Measurements from ENCODE around the gene MCCC1. TPM values are rescaled to one million over a fixed set of nuclear protein-coding genes. Genes with fewer than 3 reads are reported as not detected.
"Not testable (repeated sequence)": the region's sequence is repeated elsewhere in the genome, so short reads cannot be mapped to it uniquely, and the experiment has no call there.

The MCCC1 gene
- total RNA-seq = 20.7 and 22.3 TPM in 2 replicates

GRCh38 chr3:183099026-183099837, at the start of gene MCCC1:
Gene MCCC1 (minus strand): TSS chr3:183099496. CDS start chr3:183099440, 56 bp downstream.
- intact Hi-C loops (cut with micrococcal nuclease) = loop anchor here (1.0 to 5.0 kb wide), 5 partner anchors 63 to 537 kb away; partner anchors contain the start of genes DCUN1D1 and LAMP3

GRCh38 chr3:183148056-183148455, 48.8 kb upstream of the MCCC1 start:
- intact Hi-C loops (cut with micrococcal nuclease) = no loop called here

- intact Hi-C loops (cut with micrococcal nuclease) = no loop called here
These were observed 45.1 kb upstream of the MCCC1 start for GRCh38 chr3:183144363-183144762.

GRCh38 chr3:183142199-183142598, 42.9 kb upstream of the MCCC1 start:
- intact Hi-C loops (cut with micrococcal nuclease) = no loop called here

GRCh38 chr3:183134844-183135243, 35.5 kb upstream of the MCCC1 start:
- intact Hi-C loops (cut with micrococcal nuclease) = no loop called here

GRCh38 chr3:183132409-183132808, 33.1 kb upstream of the MCCC1 start:
- intact Hi-C loops (cut with micrococcal nuclease) = no loop called here

GRCh38 chr3:183131735-183132134, 32.4 kb upstream of the MCCC1 start:
- intact Hi-C loops (cut with micrococcal nuclease) = no loop called here

GRCh38 chr3:183131186-183131725, 32.0 kb upstream of the MCCC1 start:
- intact Hi-C loops (cut with micrococcal nuclease) = no loop called here

- intact Hi-C loops (cut with micrococcal nuclease) = no loop called here
These were observed 29.9 kb upstream of the MCCC1 start for GRCh38 chr3:183129243-183129642.

- intact Hi-C loops (cut with micrococcal nuclease) = no loop called here
These were observed 29.4 kb upstream of the MCCC1 start for GRCh38 chr3:183128709-183129108.

- intact Hi-C loops (cut with micrococcal nuclease) = loop anchor here (2.0 kb wide), 2 partner anchors 55 to 643 kb away; no protein-coding TSS in a partner anchor
These were observed 24.6 kb upstream of the MCCC1 start for GRCh38 chr3:183123891-183124290.

GRCh38 chr3:183122257-183122932, 23.1 kb upstream of the MCCC1 start:
- intact Hi-C loops (cut with micrococcal nuclease) = loop anchor here (1.0 to 2.0 kb wide), 5 partner anchors 40 to 644 kb away; partner anchors contain the start of gene LAMP3

- intact Hi-C loops (cut with micrococcal nuclease) = no loop called here
These were observed 21.4 kb upstream of the MCCC1 start for GRCh38 chr3:183120538-183121215.

GRCh38 chr3:183117056-183117455, 17.8 kb upstream of the MCCC1 start:
- intact Hi-C loops (cut with micrococcal nuclease) = no loop called here

- intact Hi-C loops (cut with micrococcal nuclease) = no loop called here
These were observed 16.8 kb upstream of the MCCC1 start for GRCh38 chr3:183116025-183116614.

GRCh38 chr3:183114384-183115178, 15.3 kb upstream of the MCCC1 start:
- intact Hi-C loops (cut with micrococcal nuclease) = no loop called here

- intact Hi-C loops (cut with micrococcal nuclease) = not testable (repeated sequence)
These were observed 10.6 kb upstream of the MCCC1 start for GRCh38 chr3:183109847-183110246.

- intact Hi-C loops (cut with micrococcal nuclease) = no loop called here
These were observed 9.2 kb upstream of the MCCC1 start for GRCh38 chr3:183108470-183108869.

- intact Hi-C loops (cut with micrococcal nuclease) = no loop called here
These were observed 8.7 kb upstream of the MCCC1 start for GRCh38 chr3:183108001-183108449.

GRCh38 chr3:183107372-183107771, 8.1 kb upstream of the MCCC1 start:
- intact Hi-C loops (cut with micrococcal nuclease) = not testable (repeated sequence)

All from T-helper 2 cell treated with Interferon-gamma antibody and Interleukin-4, amounts not matched to agents 100 ng/mL and 5 ng/mL, for 36 hours (primary cell).